Kidney (tissue), 22 donors: ENCODE data around the gene LRP1. TPM values are rescaled to one million over a fixed set of nuclear protein-coding genes. Genes with fewer than 3 reads are reported as not detected.

Experiments used
- DNase-seq, 5 donors: peaks; one replicate each; pipeline ENCODE4 v3.0.0-alpha.2; 2013 to 2020
- FAIRE-seq: peaks from 2 replicates; lab custom pipeline; 2012; peaks lifted over from hg19 to GRCh38; lab: Jason Lieb, UNC
- H3K27ac ChIP-seq, 2 donors: one replicate each; pipeline ENCODE4 v1.7.0; 2013; ENCODE audit warnings: low read depth in 2 of 2, low read length in 2 of 2, inconsistent platforms in 1 of 2
- H3K27me3 ChIP-seq: one replicate; pipeline ENCODE4 v1.7.1; 2013; ENCODE audit warnings: low read length, inconsistent platforms; ENCODE audit not compliant: control insufficient read depth, insufficient read depth
- H3K36me3 ChIP-seq, 3 donors: one replicate each; pipeline versions ENCODE4 v1.7.0 to v1.7.1; 2013; ENCODE audit warnings: low read length in 3 of 3, control low read depth in 1 of 3, inconsistent platforms in 1 of 3; ENCODE audit not compliant: insufficient read depth in 3 of 3, control insufficient read depth in 2 of 3
- H3K4me1 ChIP-seq, 3 donors: one replicate each; pipeline versions ENCODE4 v1.7.0 to v1.7.1; 2013; ENCODE audit warnings: low read length in 3 of 3, inconsistent platforms in 1 of 3, low read depth in 1 of 3; ENCODE audit not compliant: control insufficient read depth in 2 of 3, insufficient read depth in 2 of 3
- H3K4me3 ChIP-seq, 3 donors: one replicate each; pipeline versions ENCODE4 v1.7.0 to v1.8.1; 2013; ENCODE audit warnings: low read length in 3 of 3, control low read depth in 1 of 3, inconsistent platforms in 1 of 3
- H3K9ac ChIP-seq, 3 donors: one replicate each; pipeline versions ENCODE4 v1.7.0 to v1.7.1; 2013; ENCODE audit warnings: low read length in 3 of 3, control low read depth in 1 of 3, inconsistent platforms in 1 of 3
- H3K9me3 ChIP-seq, 3 donors: one replicate each; pipeline versions ENCODE4 v1.7.0 to v1.7.1; 2013; ENCODE audit warnings: low read length in 3 of 3, control low read depth in 1 of 3, inconsistent platforms in 1 of 3; ENCODE audit not compliant: control insufficient read depth in 2 of 3, insufficient read depth in 1 of 3
- CTCF ChIP-seq: IDR thresholded peaks from 3 replicates; pipeline ENCODE4 v1.5.1; 2012; ENCODE audit warnings: mild to moderate bottlenecking, moderate library complexity, borderline replicate concordance; ENCODE audit not compliant: insufficient read depth; ENCODE audit errors: extremely low read depth
- intact Hi-C: fragments of 100-400 bp; cut with DNase I; formaldehyde crosslinking; loops from one replicate; pipeline ENCODE4 v1.11.1; 2022
- long read RNA-seq, 10 donors: library from polyadenylated mRNA in 1 of 10; unstranded in 1 of 10; transcript quantifications; one replicate each; pipeline ENCODE4 v2.0.0 and lab custom pipeline, GENCODE V29; 2021 to 2026
- polyA plus RNA-seq: library from polyadenylated mRNA; stranded (reverse); fragments of 350-450 nt; fragmentation: Illumina TruSeq; extraction: RNeasy Lipid Tissue Mini Kit (QIAGEN cat#74804); gene quantifications from one replicate; pipeline ENCODE4 v1.2.3, GENCODE V29; 2014; ENCODE audit warnings: low read depth, low replicate concordance; ENCODE audit not compliant: insufficient read depth
- total RNA-seq: library from RNA; stranded (reverse); fragmentation: NEBNext Ultra II Directional; extraction: Animal tissue kit (Norgen Biotek cat#: 25700); gene quantifications from one replicate; pipeline ENCODE4 v1.2.1, GENCODE V29; 2021
- donor health status: control.
- donor health status: control.
- donor health status: control.
- donor health status: control.
- donor health status: control.
- donor health status: DM: yes; HTN: yes; CAD: no.
- donor health status: Normal renal cell carcinoma (clear cell type).

LRP1 gene
- 121 TPM for total RNA-seq
- 18.7 TPM for polyA plus RNA-seq
- long read RNA-seq, donor 1, partial matches to known transcripts = 26 of 26 reads
- long read RNA-seq, donor 1, other reads (novel, unspliced or antisense) = 0 of 26 reads
- long read RNA-seq, donor 2, partial matches to known transcripts = 15 of 15 reads
- long read RNA-seq, donor 2, other reads (novel, unspliced or antisense) = 0 of 15 reads
- long read RNA-seq, donor 3, partial matches to known transcripts = 0 of 1 reads
- long read RNA-seq, donor 3, other reads (novel, unspliced or antisense) = 0 of 1 reads
- long read RNA-seq, donor 4 = 0 reads
- long read RNA-seq, donor 5 = 0 reads
- long read RNA-seq, donor 6, partial matches to known transcripts = 13 of 13 reads
- long read RNA-seq, donor 6, other reads (novel, unspliced or antisense) = 0 of 13 reads
- long read RNA-seq, donor 7, partial matches to known transcripts = 24 of 24 reads
- long read RNA-seq, donor 7, other reads (novel, unspliced or antisense) = 0 of 24 reads
- long read RNA-seq, donor 8, partial matches to known transcripts = 6 of 6 reads
- long read RNA-seq, donor 8, other reads (novel, unspliced or antisense) = 0 of 6 reads
- long read RNA-seq, donor 9, partial matches to known transcripts = 12 of 12 reads
- long read RNA-seq, donor 9, other reads (novel, unspliced or antisense) = 0 of 12 reads
- long read RNA-seq, donor 10 = 0 reads

GRCh38 chr12:57127726-57128518 is at the start of gene LRP1:
Gene LRP1 (plus strand): TSS chr12:57128483. CDS start chr12:57128965, 482 bp downstream.
- FAIRE-seq (no peak), DNase-seq (peak; percentile 85 to 93 (median 92))
- Histone ChIP-seq H3K36me3 (no peaks in the 10 kb centered on the region), H3K9ac (peak within 1 kb of the TSS; percentile 48 to 89 (median 85)), H3K27me3 (no peaks in the 10 kb centered on the region), H3K9me3 (no peaks in the 10 kb centered on the region), H3K4me1 (peaks cover 0 to 21% (median 10%) of the 10 kb centered on the region in 3 donors), H3K27ac (peak within 1 kb of the TSS; percentile 95 to 98), H3K4me3 (peak within 1 kb of the TSS; percentile 71 to 91 (median 73))
- no peak for TF ChIP-seq CTCF
- intact Hi-C loops = no loop called here

- FAIRE-seq = peak; percentile 99
- no peak for TF ChIP-seq CTCF
- no peaks in the 10 kb centered on the region for H3K36me3 ChIP-seq
- DNase-seq = peak; percentile 98 to 100 (median 99)
- peak within 1 kb of the TSS; percentile 71 to 91 for H3K27ac ChIP-seq
- H3K4me1 ChIP-seq = peaks cover 0 to 5% (median 4%) of the 10 kb centered on the region in 3 donors
- peak within 1 kb of the TSS; percentile 40 to 49 (median 43) for H3K9ac ChIP-seq
- intact Hi-C loops = no loop called here
- no peaks in the 10 kb centered on the region for H3K27me3 ChIP-seq
- H3K4me3 ChIP-seq = peak within 1 kb of the TSS; percentile 82 to 84 (median 82)
- no peaks in the 10 kb centered on the region for H3K9me3 ChIP-seq
Observed at GRCh38 chr12:57078519-57079404, 49.5 kb upstream of the LRP1 start, which contains the start of gene NEMP1. Gene NEMP1 (minus strand): TSS chr12:57078791. CDS start chr12:57078745, 46 bp downstream.

GRCh38 chr12:57079821-57080220 is 48.5 kb upstream of the LRP1 start:
- TF ChIP-seq CTCF = no peak
- FAIRE-seq (no peak), DNase-seq (no peak)
- no peak overlapping the region for H3K9ac ChIP-seq
- no peaks in the 10 kb centered on the region for H3K27me3 ChIP-seq
- H3K4me1 ChIP-seq = peaks cover 0 to 5% (median 4%) of the 10 kb centered on the region in 3 donors
- H3K4me3 ChIP-seq = no peak overlapping the region
- H3K9me3 ChIP-seq = no peaks in the 10 kb centered on the region
- H3K27ac ChIP-seq = no peak overlapping the region
- no peaks in the 10 kb centered on the region for H3K36me3 ChIP-seq
- intact Hi-C loops = no loop called here
